Thoracic aorta (tissue), 2 donors: ENCODE results near the gene CDKL5. TPM values are rescaled to one million over a fixed set of nuclear protein-coding genes. Genes with fewer than 3 reads are reported as not detected.

Experiments
- ATAC-seq: fragments of 150-250 bp; one replicate; pipeline ENCODE4 v1.8.0; 2017; ENCODE audit warnings: low read depth; ENCODE audit not compliant: insufficient number of reproducible peaks, low FRiP score
- DNase-seq: peaks from one replicate; pipeline ENCODE4 v3.0.0-alpha.2; 2020; ENCODE audit warnings: low spot score
- H3K27ac ChIP-seq, 2 donors: fragments of 200-600 bp; sonication (generic); 1 replicate in 1 of 2; 2 replicates in 1 of 2; pipeline ENCODE4 v1.5.1; 2016; ENCODE audit warnings: mild to moderate bottlenecking in 2 of 2, moderate library complexity in 2 of 2
- H3K27me3 ChIP-seq: fragments of 200-600 bp; sonication (generic); replicated peaks from 2 replicates; pipeline ENCODE4 v1.6.0; 2016; ENCODE audit warnings: mild to moderate bottlenecking; ENCODE audit not compliant: insufficient read depth
- H3K36me3 ChIP-seq: fragments of 200-600 bp; sonication (generic); one replicate; pipeline ENCODE4 v1.5.1; 2016
- H3K4me1 ChIP-seq, 2 donors: fragments of 200-600 bp; sonication (generic); 1 replicate in 1 of 2; 2 replicates in 1 of 2; pipeline versions ENCODE4 v1.5.1 to v1.6.0; 2016; ENCODE audit warnings: low read depth in 2 of 2, mild to moderate bottlenecking in 1 of 2; ENCODE audit not compliant: control insufficient read depth in 1 of 2
- H3K4me3 ChIP-seq: fragments of 200-600 bp; sonication (generic); 2 replicates; pipeline ENCODE4 v1.5.1; 2016; ENCODE audit warnings: mild to moderate bottlenecking
- H3K9me3 ChIP-seq: fragments of 200-600 bp; sonication (generic); 2 replicates; pipeline ENCODE4 v1.5.1; 2016
- CTCF ChIP-seq: fragments of 200-600 bp; sonication (generic); IDR thresholded peaks from one replicate; pipeline ENCODE4 v1.5.1; 2019; ENCODE audit warnings: antibody characterized with exemption
- total RNA-seq, 2 donors: library from RNA; depleted of rRNA; stranded (reverse); fragments of >200 nt; gene quantifications; one replicate each; pipeline versions ENCODE4 v1.1.0 to v1.2.3, GENCODE V29; 2016

The CDKL5 gene
- total RNA-seq, 2 donors from 2014 or later = 13.5 to 17.2 TPM

GRCh38 chrX:18643243-18643642, 217.8 kb downstream of the CDKL5 start:
- H3K36me3 ChIP-seq = no peaks in the 10 kb centered on the region
- H3K4me1 ChIP-seq = no peaks in the 10 kb centered on the region
- TF ChIP-seq CTCF = no peak
- no peak overlapping the region for H3K4me3 ChIP-seq
- no peak overlapping the region for H3K27ac ChIP-seq
- no peak for ATAC-seq
- H3K27me3 ChIP-seq = no peaks in the 10 kb centered on the region
- DNase-seq = no peak
- no peaks in the 10 kb centered on the region for H3K9me3 ChIP-seq

- Histone ChIP-seq H3K9me3 (no peaks in the 10 kb centered on the region), H3K4me1 (no peaks in the 10 kb centered on the region), H3K36me3 (no peaks in the 10 kb centered on the region), H3K4me3 (no peak overlapping the region), H3K27me3 (no peaks in the 10 kb centered on the region), H3K27ac (no peak overlapping the region)
- TF ChIP-seq CTCF = no peak
- DNase-seq = no peak
- no peak for ATAC-seq
Measured at GRCh38 chrX:18643853-18644252, 218.4 kb downstream of the CDKL5 start.

GRCh38 chrX:18647621-18648020, 222.2 kb downstream of the CDKL5 start:
- Histone ChIP-seq H3K4me3 (no peak overlapping the region), H3K9me3 (no peaks in the 10 kb centered on the region), H3K27ac (no peak overlapping the region), H3K4me1 (no peaks in the 10 kb centered on the region), H3K27me3 (no peaks in the 10 kb centered on the region), H3K36me3 (no peaks in the 10 kb centered on the region)
- no peak for TF ChIP-seq CTCF
- ATAC-seq (no peak), DNase-seq (no peak)

GRCh38 chrX:18649498-18649951, 224.1 kb downstream of the CDKL5 start:
- no peak for ATAC-seq
- no peak for TF ChIP-seq CTCF

GRCh38 chrX:18650662-18651061, 225.3 kb downstream of the CDKL5 start:
- no peak overlapping the region for H3K27ac ChIP-seq
- no peak for ATAC-seq
- no peak overlapping the region for H3K4me3 ChIP-seq
- H3K4me1 ChIP-seq = no peaks in the 10 kb centered on the region
- TF ChIP-seq CTCF = no peak
- no peaks in the 10 kb centered on the region for H3K9me3 ChIP-seq
- DNase-seq = no peak
- H3K36me3 ChIP-seq = no peaks in the 10 kb centered on the region
- no peaks in the 10 kb centered on the region for H3K27me3 ChIP-seq

More at GRCh38 chrX:18649498-18649951, 224.1 kb downstream of the CDKL5 start:
- Histone ChIP-seq H3K27me3 (no peaks in the 10 kb centered on the region), H3K4me1 (no peaks in the 10 kb centered on the region), H3K9me3 (no peaks in the 10 kb centered on the region), H3K4me3 (no peak overlapping the region), H3K36me3 (no peaks in the 10 kb centered on the region), H3K27ac (no peak overlapping the region)
- no peak for DNase-seq
